Adrenal gland (tissue), 12 donors: ENCODE measurements around the gene PRSS56. TPM values are rescaled to one million over a fixed set of nuclear protein-coding genes. Genes with fewer than 3 reads are reported as not detected.
"Not testable (repeated sequence)": the region's sequence is repeated elsewhere in the genome, so short reads cannot be mapped to it uniquely, and the experiment has no call there.

Source experiments
- DNase-seq, 7 donors: peaks; one replicate each; pipeline ENCODE4 v3.0.0-alpha.2; 2019 to 2020
- H3K27ac ChIP-seq, 5 donors: fragments of 200-600 bp; sonication (generic) in 4 of 5; 1 replicate in 3 of 5; 2 replicates in 2 of 5; pipeline versions ENCODE4 v1.5.1 to v1.8.0; 2016 to 2020; ENCODE audit warnings: mild to moderate bottlenecking in 1 of 5
- H3K27me3 ChIP-seq: fragments of 200-600 bp; 2 replicates; pipeline ENCODE4 v1.8.0; 2021
- H3K36me3 ChIP-seq, 2 donors: fragments of 200-600 bp; replicated peaks in 1 of 2; 1 replicate in 1 of 2; 2 replicates in 1 of 2; pipeline versions ENCODE4 v1.5.1 to v1.8.0; 2018 to 2022
- H3K4me1 ChIP-seq, 2 donors: fragments of 200-600 bp; replicated peaks in 1 of 2; 1 replicate in 1 of 2; 2 replicates in 1 of 2; pipeline versions ENCODE4 v1.5.1 to v1.8.0; 2018 to 2021
- H3K4me3 ChIP-seq, 4 donors: fragments of 200-600 bp; sonication (generic) in 3 of 4; one replicate each; pipeline ENCODE4 v1.5.1; 2016 to 2018
- H3K9me3 ChIP-seq, 3 donors: fragments of 200-600 bp; sonication (generic) in 1 of 3; replicated peaks in 1 of 3; 1 replicate in 2 of 3; 2 replicates in 1 of 3; pipeline versions ENCODE4 v1.5.1 to v1.8.0; 2016 to 2021
- CTCF ChIP-seq, 6 experiments: fragments of 450-650 bp in 4 of 6; fragments of 200-600 bp in 2 of 6; sonication (generic) in 1 of 6; IDR thresholded peaks; 1 replicate in 5 of 6; 2 replicates in 1 of 6; pipeline versions ENCODE4 v1.5.1 to v1.8.0; 2016 to 2021; ENCODE audit warnings: antibody characterized with exemption in 6 of 6, mild to moderate bottlenecking in 2 of 6, moderate library complexity in 1 of 6
- POLR2A ChIP-seq, 2 donors: fragments of 450-650 bp; IDR thresholded peaks; one replicate each; pipeline ENCODE4 v1.6.1; 2017; ENCODE audit warnings: antibody characterized with exemption in 2 of 2, mild to moderate bottlenecking in 2 of 2, moderate library complexity in 1 of 2
- WGBS, 4 donors: extraction: QIAGEN DNeasy Blood & Tissue Kit in 2 of 4; methylation state at CpG; one replicate each; pipeline versions ENCODE4 v1.1.5 to v1.1.7; 2013 to 2017; 5-methylcytosine and 5-hydroxymethylcytosine counted together
- intact Hi-C, 2 donors: fragments of 100-400 bp; cut with DNase I; formaldehyde crosslinking; loops; one replicate each; pipeline versions ENCODE4 v1.14.1 to v1.15.0; 2022 to 2023
- polyA plus RNA-seq, 3 donors: library from polyadenylated mRNA; stranded (reverse); fragments of 200-250 nt in 2 of 3; fragments of 350-450 nt in 1 of 3; fragmentation: Illumina TruSeq in 1 of 3; extraction: RNeasy Lipid Tissue Mini Kit (QIAGEN cat#74804) in 1 of 3; gene quantifications; one replicate each; pipeline ENCODE4 v1.2.3, GENCODE V29; 2013 to 2014
- total RNA-seq, 9 donors: library from RNA; depleted of rRNA in 4 of 9; stranded (reverse); fragments of >200 nt in 4 of 9; fragments of 120-200 nt in 1 of 9; fragmentation: NEBNext Ultra II Directional in 1 of 9; extraction: Animal tissue kit (Norgen Biotek cat#: 25700) in 1 of 9; gene quantifications; one replicate each; pipeline versions ENCODE4 v1.1.0 to v1.2.4, GENCODE V29; 2013 to 2023
- donor health status: healthy with polysubstance abuse.
- donor health status: Bipolar disorder and iron deficiency.
- donor health status: DM: yes; HTN: yes; CAD: no.
- donor health status: DM: no; HTN: no; CAD: no.
- donor health status: DM: no; HTN: no; CAD: no.
- donor health status: DM: yes; HTN: yes; CAD: no.

Gene PRSS56
- total and polyA plus RNA-seq, 12 donors, result 0.06 to 0.28 (median 0.07) TPM; not detected in 9

GRCh38 chr2:232530626-232531260, 10.6 kb downstream of the PRSS56 start:
- Histone ChIP-seq H3K9me3 (no peaks in the 10 kb centered on the region), H3K4me1 (no peaks in the 10 kb centered on the region), H3K27me3 (no peaks in the 10 kb centered on the region), H3K36me3 (no peaks in the 10 kb centered on the region), H3K27ac (no peak overlapping the region), H3K4me3 (no peak overlapping the region)
- TF ChIP-seq CTCF (IDR thresholded peaks at IDR 0.05) (no peak), POLR2A (IDR thresholded peaks at IDR 0.05) (no peak)
- peak in 1 of 7 donors; percentile 28 for DNase-seq
- WGBS, 4 donors, result 62 to 67% (median 63%) methylated on average over 7 to 9 of the region's 9 CpGs; no CpG with 5 or more reads in 1 of the 4 donors
- intact Hi-C loops, result no loop called here

GRCh38 chr2:232532419-232532818, 12.2 kb downstream of the PRSS56 start:
- peaks cover 5% of the 10 kb centered on the region for H3K27me3 ChIP-seq
- H3K9me3 ChIP-seq, result no peaks in the 10 kb centered on the region
- no peak overlapping the region for H3K27ac ChIP-seq
- WGBS, 4 donors, result 70 to 83% (median 76%) methylated on average over 9 of the region's 9 CpGs
- TF ChIP-seq CTCF (IDR thresholded peaks at IDR 0.05) (no peak), POLR2A (IDR thresholded peaks at IDR 0.05) (no peak)
- H3K36me3 ChIP-seq, result no peaks in the 10 kb centered on the region
- intact Hi-C loops, result no loop called here
- H3K4me1 ChIP-seq, result no peaks in the 10 kb centered on the region
- DNase-seq, result peak in 1 of 7 donors; percentile 6
- no peak overlapping the region for H3K4me3 ChIP-seq

- intact Hi-C loops, H3K36me3 ChIP-seq, H3K27ac ChIP-seq, H3K27me3 ChIP-seq, H3K4me1 ChIP-seq, H3K4me3 ChIP-seq, H3K9me3 ChIP-seq: not testable (repeated sequence)
- peak in 1 of 7 donors; percentile 10 for DNase-seq
- WGBS, 4 donors, result 82 to 94% (median 85%) methylated on average over 6 to 7 of the region's 7 CpGs
Measured at GRCh38 chr2:232532821-232533220, 12.6 kb downstream of the PRSS56 start.

GRCh38 chr2:232533944-232534710, 13.9 kb downstream of the PRSS56 start:
- TF ChIP-seq POLR2A (IDR thresholded peaks at IDR 0.05), result no peak
- TF ChIP-seq CTCF (IDR thresholded peaks at IDR 0.05), result no peak
- intact Hi-C loops, result no loop called here
- WGBS, 4 donors, result 72 to 84% (median 80%) methylated on average over 9 to 13 of the region's 13 CpGs
- Histone ChIP-seq H3K27me3 (peaks cover 5% of the 10 kb centered on the region), H3K27ac (no peak overlapping the region), H3K4me3 (no peak overlapping the region), H3K9me3 (no peaks in the 10 kb centered on the region), H3K4me1 (no peaks in the 10 kb centered on the region), H3K36me3 (no peaks in the 10 kb centered on the region)
- peak in 1 of 7 donors; percentile 10 for DNase-seq
